A549 (cell line): ENCODE measurements around the gene ANO2. TPM values are rescaled to one million over a fixed set of nuclear protein-coding genes. Genes with fewer than 3 reads are reported as not detected.

Source experiments
- ATAC-seq, 2 experiments: fragments of 200-7000 bp in 1 of 2; fragments of >200 bp in 1 of 2; cut with Nextera tagmentation in 1 of 2; cut with Tn5 transposase in 1 of 2; 3 replicates each; pipeline versions ENCODE4 v1.8.0 to v1.9.1; 2018 to 2020; ENCODE audit warnings: mild to moderate bottlenecking in 1 of 2, moderate library complexity in 1 of 2
- CTCF ChIA-PET: fragments of 300-600 bp; sonication (Branson Sonifier 250); formaldehyde crosslinking; extraction: SDS; loops from one replicate; lab custom pipeline; 2021; ENCODE audit warnings: antibody characterized with exemption, inconsistent platforms; lab: Yijun Ruan, JAX
- POLR2A ChIA-PET: fragments of 350-600 bp; formaldehyde crosslinking; extraction: SDS; loops from one replicate; lab custom pipeline; 2021; ENCODE audit warnings: antibody characterized with exemption, inconsistent platforms; lab: Yijun Ruan, JAX
- DNase-seq, 2 experiments: peaks; one replicate each; pipeline versions ENCODE4 v3.0.0 to v3.0.0-alpha.2; 2011 to 2016; ENCODE audit warnings: low read depth in 1 of 2, low spot score in 1 of 2
- FAIRE-seq: peaks from 2 replicates; lab custom pipeline; 2011; peaks lifted over from hg19 to GRCh38; lab: Jason Lieb, UNC
- H3K27ac ChIP-seq, 2 experiments: fragments of >200 bp; sonication (Bioruptor Twin); formaldehyde crosslinking; 3 replicates each; pipeline ENCODE4 v1.5.1; 2016 to 2017
- H3K4me1 ChIP-seq: fragments of >200 bp; sonication (Bioruptor Twin); formaldehyde crosslinking; 3 replicates; pipeline ENCODE4 v1.6.1; 2016
- H3K4me2 ChIP-seq: fragments of >200 bp; sonication (Bioruptor Twin); formaldehyde crosslinking; 3 replicates; pipeline ENCODE4 v1.6.1; 2016
- H3K4me3 ChIP-seq: fragments of >200 bp; sonication (Bioruptor Twin); formaldehyde crosslinking; 3 replicates; pipeline ENCODE4 v1.5.1; 2016
- H3K9me3 ChIP-seq: fragments of >200 bp; sonication (Bioruptor Twin); formaldehyde crosslinking; 3 replicates; pipeline ENCODE4 v1.6.1; 2016
- BHLHE40 ChIP-seq: IDR thresholded peaks from 2 replicates; pipeline ENCODE4 v1.6.1; 2012; ENCODE audit warnings: low read depth, low read length, inconsistent platforms
- CBX8 ChIP-seq: fragments of 200-600 bp; sonication (generic); IDR thresholded peaks from 2 replicates; pipeline ENCODE4 v1.6.1; 2016
- CHD2 ChIP-seq: fragments of 150-350 bp; IDR thresholded peaks from 2 replicates; pipeline ENCODE4 v1.6.1; 2014; ENCODE audit warnings: low read length; ENCODE audit not compliant: partially characterized antibody
- CHD4 ChIP-seq: fragments of 200-600 bp; sonication (generic); IDR thresholded peaks from 2 replicates; pipeline ENCODE4 v1.6.1; 2016; ENCODE audit warnings: antibody characterized with exemption, mild to moderate bottlenecking, borderline replicate concordance
- EHF ChIP-seq: fragments of 250-450 bp; sonication (Bioruptor Pico); IDR thresholded peaks from 2 replicates; pipeline ENCODE4 v1.5.0; 2020; ENCODE audit warnings: mild to moderate bottlenecking
- ESRRA ChIP-seq: fragments of 150-350 bp; IDR thresholded peaks from 2 replicates; pipeline ENCODE4 v1.6.1; 2014; ENCODE audit warnings: mild to moderate bottlenecking, low read length, borderline replicate concordance
- FOSB ChIP-seq: fragments of 250-450 bp; sonication (Bioruptor Pico); IDR thresholded peaks from 2 replicates; pipeline ENCODE4 v1.5.0; 2020; ENCODE audit warnings: mild to moderate bottlenecking, moderate library complexity
- FOXS1 ChIP-seq: fragments of 250-450 bp; sonication (Bioruptor Pico); IDR thresholded peaks from 2 replicates; pipeline ENCODE4 v1.5.0; 2020; ENCODE audit warnings: mild to moderate bottlenecking, moderate library complexity
- HEYL ChIP-seq: fragments of 250-450 bp; sonication (Bioruptor Pico); IDR thresholded peaks from 2 replicates; pipeline ENCODE4 v1.8.0; 2021; ENCODE audit warnings: mild to moderate bottlenecking, moderate library complexity
- HOXA7 ChIP-seq: fragments of 250-450 bp; sonication (Bioruptor Pico); IDR thresholded peaks from 2 replicates; pipeline ENCODE4 v1.5.0; 2020; ENCODE audit warnings: mild to moderate bottlenecking, moderate library complexity
- HOXB5 ChIP-seq: fragments of 250-450 bp; sonication (Bioruptor Pico); IDR thresholded peaks from 2 replicates; pipeline ENCODE4 v1.5.0; 2020; ENCODE audit warnings: mild to moderate bottlenecking, moderate library complexity
- KDM5A ChIP-seq: fragments of 200-600 bp; sonication (generic); IDR thresholded peaks from 2 replicates; pipeline ENCODE4 v1.6.1; 2016; ENCODE audit warnings: antibody characterized with exemption, mild to moderate bottlenecking
- MAFK ChIP-seq: fragments of 450-650 bp; IDR thresholded peaks from 2 replicates; pipeline ENCODE4 v1.6.1; 2014; ENCODE audit not compliant: partially characterized antibody
- NFE2L2 ChIP-seq: fragments of 150-350 bp; conservative IDR thresholded peaks from 2 replicates; pipeline ENCODE4 v1.6.1; 2014; ENCODE audit warnings: low read length
- NR3C1 ChIP-seq: fragments of >200 bp; sonication (Bioruptor Twin); formaldehyde crosslinking; IDR thresholded peaks from 3 replicates; pipeline ENCODE4 v1.6.1; 2017
- RARB ChIP-seq: fragments of 250-450 bp; sonication (Bioruptor Pico); IDR thresholded peaks from 2 replicates; pipeline ENCODE4 v1.8.0; 2021; ENCODE audit warnings: mild to moderate bottlenecking, moderate library complexity
- RNF2 ChIP-seq: fragments of 200-600 bp; sonication (generic); IDR thresholded peaks from 2 replicates; pipeline ENCODE4 v1.6.1; 2016; ENCODE audit warnings: low read depth, mild to moderate bottlenecking, antibody characterized with exemption, moderate library complexity, borderline replicate concordance
- ZSCAN20 ChIP-seq: fragments of 250-450 bp; sonication (Bioruptor Pico); IDR thresholded peaks from 2 replicates; pipeline ENCODE4 v1.8.0; 2022; ENCODE audit warnings: mild to moderate bottlenecking, moderate library complexity
- WGBS: methylation state at CpG from one replicate; pipeline ENCODE4 v1.1.6; 2017; ENCODE audit errors: missing lambda C conversion rate; 5-methylcytosine and 5-hydroxymethylcytosine counted together
- polyA plus RNA-seq, 4 experiments: library from polyadenylated mRNA; depleted of rRNA in 3 of 4; stranded (reverse); fragments of >200 nt; fragmentation: RNase III in 1 of 4; extraction: RNeasy Plus Mini Kit Qiagen cat#74134 plus additional on column Dnase treatment in 1 of 4; gene quantifications; 2 replicates in 3 of 4; 3 replicates in 1 of 4; pipeline ENCODE4 v1.2.3, GENCODE V29; 2011 to 2017
- TF ChIP-seq, protein P1 (sequence below): fragments of 200-600 bp; sonication (generic); IDR thresholded peaks from 2 replicates; pipeline ENCODE4 v1.6.1; 2016; ENCODE audit warnings: antibody characterized with exemption, mild to moderate bottlenecking, moderate library complexity
- TF ChIP-seq, protein P2 (sequence below): IDR thresholded peaks from 2 replicates; pipeline ENCODE4 v1.6.1; 2012
- TF ChIP-seq, protein P3 (sequence below): fragments of >200 bp; sonication (Bioruptor Twin); formaldehyde crosslinking; IDR thresholded peaks from 3 replicates; pipeline ENCODE4 v1.6.1; 2016
- TF ChIP-seq, protein P4 (sequence below): fragments of 450-650 bp; IDR thresholded peaks from 2 replicates; pipeline ENCODE4 v1.6.1; 2014; ENCODE audit warnings: antibody characterized with exemption
- TF ChIP-seq, protein P5 (sequence below): fragments of >200 bp; sonication (Bioruptor Twin); formaldehyde crosslinking; IDR thresholded peaks from 2 replicates; pipeline ENCODE4 v1.6.1; 2016
- TF ChIP-seq, protein P6 (sequence below): fragments of 150-350 bp; IDR thresholded peaks from 2 replicates; pipeline ENCODE4 v1.6.1; 2014; ENCODE audit warnings: low read depth, mild to moderate bottlenecking, low read length
- TF ChIP-seq, protein P7 (sequence below): IDR thresholded peaks from 2 replicates; pipeline ENCODE4 v1.6.1; 2012
- TF ChIP-seq, protein P8 (sequence below): fragments of 250-450 bp; sonication (Bioruptor Pico); IDR thresholded peaks from 2 replicates; pipeline ENCODE4 v1.5.0; 2021; ENCODE audit warnings: mild to moderate bottlenecking, moderate library complexity, borderline replicate concordance

The ANO2 gene
- polyA plus RNA-seq, 2 of the 4 experiments (the other 2 are of a cell fraction) = not detected

DNA sequence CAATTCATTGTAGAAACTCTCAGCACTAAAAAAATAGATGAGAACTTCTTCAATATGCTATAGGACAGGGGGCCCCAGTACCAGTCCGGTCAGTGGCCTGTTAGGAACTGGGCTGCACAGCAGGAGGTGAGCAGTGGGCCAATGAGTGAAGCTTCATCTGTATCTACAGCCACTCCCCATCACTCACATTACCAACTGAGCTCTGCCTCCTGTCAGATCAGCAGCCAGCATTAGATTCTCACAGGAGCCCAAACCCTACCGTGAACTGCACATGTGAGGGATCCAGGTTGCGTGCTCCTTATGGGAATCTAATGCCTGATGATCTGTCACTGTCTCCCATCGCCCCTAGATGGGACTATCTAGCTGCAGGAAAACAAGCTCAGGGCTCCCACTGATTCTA is 15.7 kb upstream of the ANO2 start:
- Histone ChIP-seq H3K4me1 (no peaks in the 10 kb centered on the region), H3K9me3 (no peaks in the 10 kb centered on the region), H3K4me2 (no peak overlapping the region), H3K4me3 (no peak overlapping the region), H3K27ac (no peak overlapping the region)
- no peak for DNase-seq
- no peak for TF ChIP-seq MAFK
- TF ChIP-seq FOSB = no peak
- no peak for TF ChIP-seq NR3C1
- TF ChIP-seq ZSCAN20 = no peak
- TF ChIP-seq ESRRA = no peak
- no peak for TF ChIP-seq BHLHE40
- TF ChIP-seq, protein P1, sequence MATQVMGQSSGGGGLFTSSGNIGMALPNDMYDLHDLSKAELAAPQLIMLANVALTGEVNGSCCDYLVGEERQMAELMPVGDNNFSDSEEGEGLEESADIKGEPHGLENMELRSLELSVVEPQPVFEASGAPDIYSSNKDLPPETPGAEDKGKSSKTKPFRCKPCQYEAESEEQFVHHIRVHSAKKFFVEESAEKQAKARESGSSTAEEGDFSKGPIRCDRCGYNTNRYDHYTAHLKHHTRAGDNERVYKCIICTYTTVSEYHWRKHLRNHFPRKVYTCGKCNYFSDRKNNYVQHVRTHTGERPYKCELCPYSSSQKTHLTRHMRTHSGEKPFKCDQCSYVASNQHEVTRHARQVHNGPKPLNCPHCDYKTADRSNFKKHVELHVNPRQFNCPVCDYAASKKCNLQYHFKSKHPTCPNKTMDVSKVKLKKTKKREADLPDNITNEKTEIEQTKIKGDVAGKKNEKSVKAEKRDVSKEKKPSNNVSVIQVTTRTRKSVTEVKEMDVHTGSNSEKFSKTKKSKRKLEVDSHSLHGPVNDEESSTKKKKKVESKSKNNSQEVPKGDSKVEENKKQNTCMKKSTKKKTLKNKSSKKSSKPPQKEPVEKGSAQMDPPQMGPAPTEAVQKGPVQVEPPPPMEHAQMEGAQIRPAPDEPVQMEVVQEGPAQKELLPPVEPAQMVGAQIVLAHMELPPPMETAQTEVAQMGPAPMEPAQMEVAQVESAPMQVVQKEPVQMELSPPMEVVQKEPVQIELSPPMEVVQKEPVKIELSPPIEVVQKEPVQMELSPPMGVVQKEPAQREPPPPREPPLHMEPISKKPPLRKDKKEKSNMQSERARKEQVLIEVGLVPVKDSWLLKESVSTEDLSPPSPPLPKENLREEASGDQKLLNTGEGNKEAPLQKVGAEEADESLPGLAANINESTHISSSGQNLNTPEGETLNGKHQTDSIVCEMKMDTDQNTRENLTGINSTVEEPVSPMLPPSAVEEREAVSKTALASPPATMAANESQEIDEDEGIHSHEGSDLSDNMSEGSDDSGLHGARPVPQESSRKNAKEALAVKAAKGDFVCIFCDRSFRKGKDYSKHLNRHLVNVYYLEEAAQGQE = no peak
- TF ChIP-seq FOXS1 (CRISPR knock-in tag) = no peak
- no peak for TF ChIP-seq CHD4
- TF ChIP-seq CBX8 = no peak
- TF ChIP-seq, protein P2, sequence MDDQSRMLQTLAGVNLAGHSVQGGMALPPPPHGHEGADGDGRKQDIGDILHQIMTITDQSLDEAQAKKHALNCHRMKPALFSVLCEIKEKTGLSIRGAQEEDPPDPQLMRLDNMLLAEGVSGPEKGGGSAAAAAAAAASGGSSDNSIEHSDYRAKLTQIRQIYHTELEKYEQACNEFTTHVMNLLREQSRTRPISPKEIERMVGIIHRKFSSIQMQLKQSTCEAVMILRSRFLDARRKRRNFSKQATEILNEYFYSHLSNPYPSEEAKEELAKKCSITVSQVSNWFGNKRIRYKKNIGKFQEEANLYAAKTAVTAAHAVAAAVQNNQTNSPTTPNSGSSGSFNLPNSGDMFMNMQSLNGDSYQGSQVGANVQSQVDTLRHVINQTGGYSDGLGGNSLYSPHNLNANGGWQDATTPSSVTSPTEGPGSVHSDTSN = no peak
- TF ChIP-seq NFE2L2 = no peak
- no peak for TF ChIP-seq RARB
- no peak for TF ChIP-seq KDM5A
- TF ChIP-seq, protein P3, sequence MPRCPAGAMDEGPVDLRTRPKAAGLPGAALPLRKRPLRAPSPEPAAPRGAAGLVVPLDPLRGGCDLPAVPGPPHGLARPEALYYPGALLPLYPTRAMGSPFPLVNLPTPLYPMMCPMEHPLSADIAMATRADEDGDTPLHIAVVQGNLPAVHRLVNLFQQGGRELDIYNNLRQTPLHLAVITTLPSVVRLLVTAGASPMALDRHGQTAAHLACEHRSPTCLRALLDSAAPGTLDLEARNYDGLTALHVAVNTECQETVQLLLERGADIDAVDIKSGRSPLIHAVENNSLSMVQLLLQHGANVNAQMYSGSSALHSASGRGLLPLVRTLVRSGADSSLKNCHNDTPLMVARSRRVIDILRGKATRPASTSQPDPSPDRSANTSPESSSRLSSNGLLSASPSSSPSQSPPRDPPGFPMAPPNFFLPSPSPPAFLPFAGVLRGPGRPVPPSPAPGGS = no peak
- TF ChIP-seq, protein P4, sequence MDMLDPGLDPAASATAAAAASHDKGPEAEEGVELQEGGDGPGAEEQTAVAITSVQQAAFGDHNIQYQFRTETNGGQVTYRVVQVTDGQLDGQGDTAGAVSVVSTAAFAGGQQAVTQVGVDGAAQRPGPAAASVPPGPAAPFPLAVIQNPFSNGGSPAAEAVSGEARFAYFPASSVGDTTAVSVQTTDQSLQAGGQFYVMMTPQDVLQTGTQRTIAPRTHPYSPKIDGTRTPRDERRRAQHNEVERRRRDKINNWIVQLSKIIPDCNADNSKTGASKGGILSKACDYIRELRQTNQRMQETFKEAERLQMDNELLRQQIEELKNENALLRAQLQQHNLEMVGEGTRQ = no peak
- no peak for TF ChIP-seq RNF2
- TF ChIP-seq, protein P5, sequence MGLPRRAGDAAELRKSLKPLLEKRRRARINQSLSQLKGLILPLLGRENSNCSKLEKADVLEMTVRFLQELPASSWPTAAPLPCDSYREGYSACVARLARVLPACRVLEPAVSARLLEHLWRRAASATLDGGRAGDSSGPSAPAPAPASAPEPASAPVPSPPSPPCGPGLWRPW = no peak
- TF ChIP-seq HOXA7 (CRISPR knock-in tag) = no peak
- no peak for TF ChIP-seq CHD2
- 63% methylated on average over 4 of the region's 4 CpGs for WGBS
- POLR2A ChIA-PET = no interaction called here
- no peak for FAIRE-seq
- CTCF ChIA-PET = interaction anchor here (0.7 to 2.0 kb wide), 4 partner anchors 28 to 939 kb away, joined by 3 to 9 read pairs (median 3); no protein-coding TSS in a partner anchor
- no peak for ATAC-seq

DNA sequence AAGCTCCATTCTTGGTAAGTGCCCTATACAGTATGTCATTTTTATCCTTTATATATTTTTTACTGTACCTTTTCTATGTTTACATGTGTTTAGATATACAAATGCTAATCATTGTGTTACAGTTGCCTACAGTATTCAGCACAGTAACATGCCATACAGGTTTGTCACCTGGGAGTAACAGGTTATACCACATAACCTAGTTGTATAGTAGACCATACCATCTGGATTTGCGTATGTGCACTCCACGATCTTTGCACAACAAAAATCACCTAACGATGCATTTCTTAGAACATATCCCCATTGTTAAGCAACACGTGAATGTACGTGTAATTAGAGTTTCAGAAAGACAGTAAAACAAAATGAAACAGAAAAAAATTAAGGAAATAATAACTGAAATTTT is 11.9 kb upstream of the ANO2 start:
- no peak overlapping the region for H3K4me2 ChIP-seq
- no peaks in the 10 kb centered on the region for H3K4me1 ChIP-seq
- no peak for TF ChIP-seq EHF
- no peak for TF ChIP-seq ESRRA
- no peak for TF ChIP-seq CHD4
- TF ChIP-seq, protein P2 = no peak
- no peak for TF ChIP-seq HOXB5
- TF ChIP-seq, protein P6, sequence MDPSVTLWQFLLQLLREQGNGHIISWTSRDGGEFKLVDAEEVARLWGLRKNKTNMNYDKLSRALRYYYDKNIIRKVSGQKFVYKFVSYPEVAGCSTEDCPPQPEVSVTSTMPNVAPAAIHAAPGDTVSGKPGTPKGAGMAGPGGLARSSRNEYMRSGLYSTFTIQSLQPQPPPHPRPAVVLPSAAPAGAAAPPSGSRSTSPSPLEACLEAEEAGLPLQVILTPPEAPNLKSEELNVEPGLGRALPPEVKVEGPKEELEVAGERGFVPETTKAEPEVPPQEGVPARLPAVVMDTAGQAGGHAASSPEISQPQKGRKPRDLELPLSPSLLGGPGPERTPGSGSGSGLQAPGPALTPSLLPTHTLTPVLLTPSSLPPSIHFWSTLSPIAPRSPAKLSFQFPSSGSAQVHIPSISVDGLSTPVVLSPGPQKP = no peak
- no peak for TF ChIP-seq HEYL (CRISPR knock-in tag)
- no peak for TF ChIP-seq RNF2
- TF ChIP-seq, protein P7, sequence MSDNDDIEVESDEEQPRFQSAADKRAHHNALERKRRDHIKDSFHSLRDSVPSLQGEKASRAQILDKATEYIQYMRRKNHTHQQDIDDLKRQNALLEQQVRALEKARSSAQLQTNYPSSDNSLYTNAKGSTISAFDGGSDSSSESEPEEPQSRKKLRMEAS = no peak
- no peak for TF ChIP-seq KDM5A
- no peak for TF ChIP-seq CHD2
- TF ChIP-seq, protein P8, sequence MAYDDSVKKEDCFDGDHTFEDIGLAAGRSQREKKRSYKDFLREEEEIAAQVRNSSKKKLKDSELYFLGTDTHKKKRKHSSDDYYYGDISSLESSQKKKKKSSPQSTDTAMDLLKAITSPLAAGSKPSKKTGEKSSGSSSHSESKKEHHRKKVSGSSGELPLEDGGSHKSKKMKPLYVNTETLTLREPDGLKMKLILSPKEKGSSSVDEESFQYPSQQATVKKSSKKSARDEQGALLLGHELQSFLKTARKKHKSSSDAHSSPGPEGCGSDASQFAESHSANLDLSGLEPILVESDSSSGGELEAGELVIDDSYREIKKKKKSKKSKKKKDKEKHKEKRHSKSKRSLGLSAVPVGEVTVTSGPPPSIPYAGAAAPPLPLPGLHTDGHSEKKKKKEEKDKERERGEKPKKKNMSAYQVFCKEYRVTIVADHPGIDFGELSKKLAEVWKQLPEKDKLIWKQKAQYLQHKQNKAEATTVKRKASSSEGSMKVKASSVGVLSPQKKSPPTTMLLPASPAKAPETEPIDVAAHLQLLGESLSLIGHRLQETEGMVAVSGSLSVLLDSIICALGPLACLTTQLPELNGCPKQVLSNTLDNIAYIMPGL (CRISPR knock-in tag) = no peak
- DNase-seq (no peak), FAIRE-seq (no peak), ATAC-seq (no peak)
- H3K4me3 ChIP-seq = no peak overlapping the region
- POLR2A ChIA-PET = no interaction called here
- no peaks in the 10 kb centered on the region for H3K9me3 ChIP-seq
- no peak overlapping the region for H3K27ac ChIP-seq
- WGBS = 17% methylated on average over 5 of the region's 5 CpGs
- CTCF ChIA-PET = interaction anchor here (0.6 to 1.2 kb wide), 3 partner anchors 8 to 323 kb away, joined by 3 read pairs; no protein-coding TSS in a partner anchor
